Loucy (cell line): ENCODE results near the gene TOX2.

ENCODE experiments used
- H2AFZ ChIP-seq: fragments of 200-600 bp; sonication (generic); 2 replicates; pipeline ENCODE4 v1.6.0; 2016; ENCODE audit warnings: antibody characterized with exemption, mild to moderate bottlenecking, low read length, moderate library complexity
- H3F3A ChIP-seq: fragments of 200-600 bp; 2 replicates; pipeline ENCODE4 v1.6.0; 2016; ENCODE audit warnings: antibody characterized with exemption, low read depth, mild to moderate bottlenecking
- H3K27me3 ChIP-seq: fragments of 200-600 bp; sonication (generic); 2 replicates; pipeline ENCODE4 v1.6.1; 2014; ENCODE audit warnings: low read length, mild to moderate bottlenecking; ENCODE audit not compliant: insufficient read depth, poor library complexity, severe bottlenecking
- H3K36me3 ChIP-seq: fragments of 200-600 bp; sonication (generic); 2 replicates; pipeline ENCODE4 v1.6.1; 2016; ENCODE audit warnings: low read length; ENCODE audit not compliant: insufficient read depth
- H3K4me1 ChIP-seq: fragments of 200-600 bp; sonication (generic); 2 replicates; pipeline ENCODE4 v1.5.1; 2014; ENCODE audit warnings: low read length, mild to moderate bottlenecking; ENCODE audit not compliant: insufficient read depth, poor library complexity, severe bottlenecking
- H3K4me2 ChIP-seq: fragments of 200-600 bp; sonication (generic); 2 replicates; pipeline ENCODE4 v1.6.0; 2014; ENCODE audit warnings: antibody characterized with exemption, low read length, low read depth, mild to moderate bottlenecking; ENCODE audit not compliant: poor library complexity, severe bottlenecking
- H3K4me3 ChIP-seq: fragments of 200-600 bp; sonication (generic); 2 replicates; pipeline ENCODE4 v1.5.1; 2014; ENCODE audit warnings: low read length, mild to moderate bottlenecking, mixed read lengths; ENCODE audit not compliant: poor library complexity, severe bottlenecking
- H3K79me2 ChIP-seq: fragments of 200-600 bp; sonication (generic); 2 replicates; pipeline ENCODE4 v1.6.1; 2014; ENCODE audit warnings: low read length; ENCODE audit not compliant: insufficient read depth
- H3K9ac ChIP-seq: fragments of 200-600 bp; sonication (generic); 2 replicates; pipeline ENCODE4 v1.6.0; 2014; ENCODE audit warnings: mild to moderate bottlenecking, low read depth, low read length, moderate library complexity; ENCODE audit not compliant: poor library complexity, severe bottlenecking
- H3K9me2 ChIP-seq: fragments of 200-600 bp; sonication (generic); replicated peaks from 2 replicates; pipeline ENCODE4 v1.6.1; 2016; ENCODE audit warnings: low read depth, low read length, mixed read lengths
- H3K9me3 ChIP-seq: fragments of 200-600 bp; sonication (generic); 2 replicates; pipeline ENCODE4 v1.6.1; 2014; ENCODE audit warnings: mild to moderate bottlenecking, antibody characterized with exemption, low read length, low read depth; ENCODE audit not compliant: insufficient read depth
- H4K20me1 ChIP-seq: fragments of 200-600 bp; sonication (generic); 2 replicates; pipeline ENCODE4 v1.6.0; 2014; ENCODE audit warnings: antibody characterized with exemption, low read length, mild to moderate bottlenecking; ENCODE audit not compliant: insufficient read depth, poor library complexity, severe bottlenecking
- CTCF ChIP-seq: fragments of 200-600 bp; sonication (generic); conservative IDR thresholded peaks from 2 replicates; pipeline ENCODE4 v1.5.1; 2014; ENCODE audit warnings: mild to moderate bottlenecking, antibody characterized with exemption, low read length
- EZH2phosphoT487 ChIP-seq: fragments of 200-600 bp; IDR thresholded peaks from 2 replicates; pipeline ENCODE4 v1.6.1; 2018; ENCODE audit warnings: antibody characterized with exemption, mild to moderate bottlenecking, moderate library complexity, borderline replicate concordance

Gene TOX2

GRCh38 chr20:44006578-44006977 lies 91.9 kb downstream of the TOX2 start:
- Histone ChIP-seq H3K9ac (no peak overlapping the region), H3K4me1 (peaks cover 42% of the 10 kb centered on the region), H3K4me2 (no peak overlapping the region), H3K9me3 (no peaks in the 10 kb centered on the region), H3F3A (peaks cover 4% of the 10 kb centered on the region), H3K9me2 (no peaks in the 10 kb centered on the region), H3K4me3 (no peak overlapping the region), H2AFZ (no peak overlapping the region), H3K27me3 (no peaks in the 10 kb centered on the region), H3K36me3 (no peaks in the 10 kb centered on the region), H3K79me2 (no peaks in the 10 kb centered on the region), H4K20me1 (no peaks in the 10 kb centered on the region)
- TF ChIP-seq EZH2phosphoT487 = no peak
- TF ChIP-seq CTCF = peak; percentile 27; the same call in 1 of the 2 replicates

GRCh38 chr20:44008806-44009678 lies 94.4 kb downstream of the TOX2 start:
- TF ChIP-seq CTCF = no peak
- no peak for TF ChIP-seq EZH2phosphoT487
- no peak overlapping the region for H3K9ac ChIP-seq
- no peak overlapping the region for H2AFZ ChIP-seq
- H3K79me2 ChIP-seq = no peaks in the 10 kb centered on the region
- H3K36me3 ChIP-seq = no peaks in the 10 kb centered on the region
- H3K4me3 ChIP-seq = no peak overlapping the region
- H3F3A ChIP-seq = peaks cover 9% of the 10 kb centered on the region
- no peaks in the 10 kb centered on the region for H3K9me2 ChIP-seq
- no peak overlapping the region for H3K4me2 ChIP-seq
- peaks cover 48% of the 10 kb centered on the region for H3K4me1 ChIP-seq
- no peaks in the 10 kb centered on the region for H3K9me3 ChIP-seq
- no peaks in the 10 kb centered on the region for H4K20me1 ChIP-seq
- H3K27me3 ChIP-seq = no peaks in the 10 kb centered on the region

- H3F3A ChIP-seq = peaks cover 9% of the 10 kb centered on the region
- H4K20me1 ChIP-seq = no peaks in the 10 kb centered on the region
- no peaks in the 10 kb centered on the region for H3K27me3 ChIP-seq
- H3K9me3 ChIP-seq = no peaks in the 10 kb centered on the region
- no peak overlapping the region for H2AFZ ChIP-seq
- H3K79me2 ChIP-seq = no peaks in the 10 kb centered on the region
- H3K4me1 ChIP-seq = peaks cover 42% of the 10 kb centered on the region
- TF ChIP-seq EZH2phosphoT487 (no peak), CTCF (no peak)
- H3K9me2 ChIP-seq = no peaks in the 10 kb centered on the region
- H3K4me2 ChIP-seq = no peak overlapping the region
- H3K4me3 ChIP-seq = no peak overlapping the region
- no peak overlapping the region for H3K9ac ChIP-seq
- no peaks in the 10 kb centered on the region for H3K36me3 ChIP-seq
Observed at GRCh38 chr20:44009679-44009992, 95.0 kb downstream of the TOX2 start.
